SK-N-MC (cell line): ENCODE results near the gene WDR7.

Experiments
- DNase-seq: peaks from one replicate; pipeline ENCODE4 v3.0.0-alpha.2; 2011; ENCODE audit warnings: low read depth, low spot score
- H3K27ac ChIP-seq: fragments of 200-600 bp; sonication (generic); 2 replicates; pipeline ENCODE4 v1.5.1; 2016; ENCODE audit warnings: mixed run types
- H3K36me3 ChIP-seq: fragments of 200-600 bp; sonication (generic); 2 replicates; pipeline ENCODE4 v1.6.1; 2017; ENCODE audit warnings: antibody characterized with exemption, low read length, mixed read lengths; ENCODE audit not compliant: insufficient read depth
- H3K4me3 ChIP-seq: fragments of 200-600 bp; sonication (generic); 2 replicates; pipeline ENCODE4 v1.5.1; 2016
- H3K9ac ChIP-seq: fragments of 200-600 bp; sonication (generic); 2 replicates; pipeline ENCODE4 v1.8.0; 2017; ENCODE audit warnings: mixed run types, mixed read lengths; ENCODE audit not compliant: insufficient read length
- H3K9me3 ChIP-seq: fragments of 200-600 bp; sonication (generic); 2 replicates; pipeline ENCODE4 v1.6.1; 2017; ENCODE audit warnings: low read depth, mild to moderate bottlenecking, antibody characterized with exemption, low read length, moderate library complexity, mixed read lengths
- EZH2 ChIP-seq: fragments of 200-600 bp; sonication (generic); IDR thresholded peaks from one replicate; pipeline ENCODE4 v1.6.1; 2017; ENCODE audit warnings: antibody characterized with exemption
- FOXP2 ChIP-seq: optimal IDR thresholded peaks from 2 replicates; pipeline ENCODE3; 2011; ENCODE audit warnings: mild to moderate bottlenecking, moderate library complexity; ENCODE audit not compliant: insufficient read depth; ENCODE audit errors: extremely low read length, control extremely low read depth
- POLR2AphosphoS5 ChIP-seq: IDR thresholded peaks from 2 replicates; pipeline ENCODE4 v1.6.1; 2012; ENCODE audit warnings: mild to moderate bottlenecking, low read depth, low read length, borderline replicate concordance

The WDR7 gene

GRCh38 chr18:57025540-57025939, 374.4 kb downstream of the WDR7 start:
- TF ChIP-seq EZH2 (no peak), FOXP2 (no peak), POLR2AphosphoS5 (no peak)
- Histone ChIP-seq H3K4me3 (no peak overlapping the region), H3K9me3 (no peaks in the 10 kb centered on the region), H3K27ac (no peak overlapping the region), H3K36me3 (no peaks in the 10 kb centered on the region), H3K9ac (no peak overlapping the region)
- DNase-seq: no peak

- Histone ChIP-seq H3K9me3 (no peaks in the 10 kb centered on the region), H3K36me3 (no peaks in the 10 kb centered on the region), H3K27ac (no peak overlapping the region), H3K9ac (no peak overlapping the region), H3K4me3 (no peak overlapping the region)
- TF ChIP-seq POLR2AphosphoS5: no peak
- TF ChIP-seq EZH2: no peak
- TF ChIP-seq FOXP2: no peak
- no peak for DNase-seq
Observed at GRCh38 chr18:57026316-57026715, 375.2 kb downstream of the WDR7 start.

GRCh38 chr18:57027190-57027708, 376.1 kb downstream of the WDR7 start:
- Histone ChIP-seq H3K9me3 (no peaks in the 10 kb centered on the region), H3K4me3 (no peak overlapping the region), H3K36me3 (no peaks in the 10 kb centered on the region), H3K9ac (no peak overlapping the region), H3K27ac (no peak overlapping the region)
- no peak for DNase-seq
- TF ChIP-seq EZH2: no peak

GRCh38 chr18:57029761-57030160, 378.6 kb downstream of the WDR7 start:
- Histone ChIP-seq H3K4me3 (no peak overlapping the region), H3K27ac (no peak overlapping the region), H3K9me3 (no peaks in the 10 kb centered on the region), H3K9ac (no peak overlapping the region), H3K36me3 (no peaks in the 10 kb centered on the region)
- no peak for DNase-seq
- TF ChIP-seq EZH2 (no peak), POLR2AphosphoS5 (no peak), FOXP2 (no peak)

GRCh38 chr18:57030417-57030816, 379.3 kb downstream of the WDR7 start:
- no peak for DNase-seq
- no peak overlapping the region for H3K27ac ChIP-seq
- TF ChIP-seq POLR2AphosphoS5 (no peak), FOXP2 (no peak), EZH2 (no peak)
- H3K9me3 ChIP-seq: no peaks in the 10 kb centered on the region
- no peak overlapping the region for H3K9ac ChIP-seq
- H3K36me3 ChIP-seq: no peaks in the 10 kb centered on the region
- no peak overlapping the region for H3K4me3 ChIP-seq

- Histone ChIP-seq H3K27ac (no peak overlapping the region), H3K9ac (no peak overlapping the region), H3K9me3 (no peaks in the 10 kb centered on the region), H3K36me3 (no peaks in the 10 kb centered on the region), H3K4me3 (no peak overlapping the region)
- DNase-seq: no peak
- TF ChIP-seq POLR2AphosphoS5 (no peak), FOXP2 (no peak), EZH2 (no peak)
Observed at GRCh38 chr18:57035590-57035989, 384.4 kb downstream of the WDR7 start.

- Histone ChIP-seq H3K9me3 (no peaks in the 10 kb centered on the region), H3K9ac (no peak overlapping the region), H3K27ac (no peak overlapping the region), H3K4me3 (no peak overlapping the region), H3K36me3 (no peaks in the 10 kb centered on the region)
- TF ChIP-seq POLR2AphosphoS5 (no peak), EZH2 (no peak), FOXP2 (no peak)
- no peak for DNase-seq
Observed at GRCh38 chr18:57038395-57038794, 387.2 kb downstream of the WDR7 start.

GRCh38 chr18:57040175-57040574, 389.0 kb downstream of the WDR7 start:
- no peak for DNase-seq

GRCh38 chr18:57043241-57043640, 392.1 kb downstream of the WDR7 start:
- no peak overlapping the region for H3K9ac ChIP-seq
- H3K4me3 ChIP-seq: no peak overlapping the region
- no peaks in the 10 kb centered on the region for H3K9me3 ChIP-seq
- no peak for DNase-seq
- no peaks in the 10 kb centered on the region for H3K36me3 ChIP-seq
- no peak overlapping the region for H3K27ac ChIP-seq
- TF ChIP-seq EZH2 (no peak), POLR2AphosphoS5 (no peak), FOXP2 (no peak)

More at GRCh38 chr18:57040175-57040574, 389.0 kb downstream of the WDR7 start:
- Histone ChIP-seq H3K4me3 (no peak overlapping the region), H3K27ac (no peak overlapping the region), H3K9me3 (no peaks in the 10 kb centered on the region), H3K9ac (no peak overlapping the region), H3K36me3 (no peaks in the 10 kb centered on the region)
- TF ChIP-seq EZH2: no peak
- TF ChIP-seq POLR2AphosphoS5: no peak
- TF ChIP-seq FOXP2: no peak
